ENCODE measurements around the gene GANAB.
"Not testable (repeated sequence)": the region's sequence is repeated elsewhere in the genome, so short reads cannot be mapped to it uniquely, and the experiment has no call there.

The GANAB gene

DNA sequence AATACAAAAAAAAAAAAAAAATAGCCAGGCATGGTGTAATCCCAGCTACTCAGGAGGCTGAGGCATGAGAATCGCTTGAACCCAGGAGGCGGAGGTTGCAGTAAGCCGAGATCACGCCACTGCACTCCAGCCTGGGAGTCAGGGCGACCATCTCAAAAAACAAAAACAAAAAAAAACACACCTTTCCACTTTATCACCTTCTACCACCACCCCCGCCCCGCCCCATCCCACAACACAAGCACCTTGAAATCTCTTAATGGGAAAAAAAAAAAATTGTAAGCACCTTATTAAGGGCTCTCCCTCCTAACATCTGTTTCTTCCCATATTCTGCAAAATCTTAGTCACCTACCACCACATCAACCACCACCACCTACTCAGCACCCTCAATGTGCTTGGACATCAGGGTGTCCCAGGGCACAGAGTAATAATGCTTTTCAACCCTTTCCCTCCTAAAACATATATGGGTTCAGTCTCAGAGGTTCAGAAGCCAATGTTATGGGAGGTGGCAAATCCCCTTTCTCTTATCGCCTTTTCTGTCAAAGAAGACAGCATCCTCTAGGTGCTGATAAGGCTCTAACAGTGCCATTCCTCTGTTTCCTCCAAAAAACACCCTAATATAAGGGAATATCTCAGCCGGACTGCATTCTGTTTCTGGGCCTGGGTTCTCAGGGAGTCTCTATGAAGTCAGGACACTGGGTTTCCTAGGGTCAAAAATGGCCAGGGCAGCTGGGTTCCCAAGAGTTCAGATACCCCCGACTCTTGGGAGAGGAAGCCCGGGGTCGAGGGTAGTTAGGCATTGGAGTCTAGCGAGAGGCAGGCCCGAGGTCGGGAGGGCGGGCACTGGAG is 6.0 kb upstream of the GANAB start:
- TF ChIP-seq SPI1 (IDR thresholded peaks at IDR 0.05; ENCODE audit: low read depth, low read length) = no peak
- TF ChIP-seq POLR2AphosphoS5 (IDR thresholded peaks at IDR 0.05; ENCODE audit: low read depth, low read length) = no peak
- TF ChIP-seq POU2F2 (IDR thresholded peaks at IDR 0.05; ENCODE audit: low read depth, low read length) = no peak
- TF ChIP-seq PAX5 (IDR thresholded peaks at IDR 0.05; ENCODE audit: insufficient read depth, low read length, severe bottlenecking) = no peak
- no peak for TF ChIP-seq TAF1 (IDR thresholded peaks at IDR 0.05; ENCODE audit: low read depth, low read length)
- TF ChIP-seq POLR2A (IDR thresholded peaks at IDR 0.05; ENCODE audit: low read depth, low read length) = no peak
- FAIRE-seq (no peak), DNase-seq (ENCODE audit: insufficient read length, low spot score) (no peak)

DNA sequence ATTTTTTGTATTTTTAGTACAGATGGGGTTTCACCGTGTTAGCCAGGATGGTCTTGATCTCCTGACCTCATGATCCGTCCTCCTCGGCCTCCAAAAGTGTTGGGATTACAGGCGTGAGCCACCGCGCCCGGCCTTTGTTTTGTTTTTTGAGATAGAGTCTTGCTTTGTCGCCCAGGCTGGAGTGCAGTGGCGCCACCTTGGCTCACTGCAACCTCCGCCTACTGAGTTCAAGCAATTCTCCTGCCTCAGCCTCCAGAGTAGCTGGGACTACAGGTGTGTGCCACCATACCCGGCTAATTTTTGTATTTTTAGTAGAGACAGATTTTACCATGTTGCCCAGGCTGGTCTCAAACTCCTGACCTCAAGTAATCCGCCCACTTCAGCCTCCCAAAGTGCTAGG is 3.9 kb upstream of the GANAB start:
- not testable (repeated sequence) for DNase-seq (ENCODE audit: insufficient read length, low spot score); FAIRE-seq

DNA sequence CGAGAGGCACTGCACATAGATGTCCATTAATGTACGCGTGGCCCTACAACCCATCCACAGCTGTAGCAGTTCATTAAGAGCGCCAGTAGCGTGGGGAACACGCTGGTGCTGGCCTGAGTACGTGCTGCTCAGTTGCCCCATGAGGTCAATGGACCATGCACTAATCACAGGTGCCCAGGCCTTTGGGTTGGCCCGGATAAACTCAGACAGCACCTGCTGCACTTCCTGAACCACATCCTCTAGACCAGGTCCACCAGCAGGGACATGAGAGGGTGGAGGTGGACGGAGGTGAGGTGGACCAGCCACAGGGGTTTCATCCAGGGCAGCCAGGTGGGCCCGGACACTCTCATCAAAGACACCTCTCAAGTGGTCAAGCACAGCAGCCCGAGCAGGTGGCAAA is 3.1 kb upstream of the GANAB start:
- DNase-seq (ENCODE audit: insufficient read length, low spot score) (no peak), FAIRE-seq (no peak)
- TF ChIP-seq SPI1 (IDR thresholded peaks at IDR 0.05; ENCODE audit: low read depth, low read length) (no peak), POU2F2 (IDR thresholded peaks at IDR 0.05; ENCODE audit: low read depth, low read length) (no peak)

DNA sequence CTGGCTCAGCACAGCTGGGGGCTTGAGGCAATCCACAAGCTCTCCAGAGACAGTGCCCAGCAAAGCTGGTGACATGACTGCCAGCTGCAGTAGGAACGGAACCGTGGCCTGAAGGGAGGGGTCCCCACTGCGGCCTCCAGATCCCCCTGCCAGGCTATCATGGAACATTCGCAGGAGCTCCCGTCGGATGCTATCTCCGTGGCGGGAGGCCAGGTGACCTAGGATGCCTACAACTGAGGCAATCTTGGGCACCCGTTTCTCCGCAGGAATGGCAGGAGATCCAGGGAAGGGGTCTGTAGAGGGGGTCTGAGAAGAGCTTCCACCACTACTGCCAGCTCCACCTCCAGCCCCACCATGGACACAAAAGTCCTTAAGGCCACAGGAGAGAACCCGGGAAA is 2.6 kb upstream of the GANAB start:
- TF ChIP-seq POLR2AphosphoS5 (IDR thresholded peaks at IDR 0.05; ENCODE audit: low read depth, low read length) = no peak
- TF ChIP-seq TAF1 (IDR thresholded peaks at IDR 0.05; ENCODE audit: low read depth, low read length) = no peak
- no peak for TF ChIP-seq POU2F2 (IDR thresholded peaks at IDR 0.05; ENCODE audit: low read depth, low read length)
- TF ChIP-seq POLR2A (IDR thresholded peaks at IDR 0.05; ENCODE audit: low read depth, low read length) = no peak
- no peak for TF ChIP-seq PAX5 (IDR thresholded peaks at IDR 0.05; ENCODE audit: insufficient read depth, low read length, severe bottlenecking)
- TF ChIP-seq SPI1 (IDR thresholded peaks at IDR 0.05; ENCODE audit: low read depth, low read length) = no peak
- FAIRE-seq = no peak

DNA sequence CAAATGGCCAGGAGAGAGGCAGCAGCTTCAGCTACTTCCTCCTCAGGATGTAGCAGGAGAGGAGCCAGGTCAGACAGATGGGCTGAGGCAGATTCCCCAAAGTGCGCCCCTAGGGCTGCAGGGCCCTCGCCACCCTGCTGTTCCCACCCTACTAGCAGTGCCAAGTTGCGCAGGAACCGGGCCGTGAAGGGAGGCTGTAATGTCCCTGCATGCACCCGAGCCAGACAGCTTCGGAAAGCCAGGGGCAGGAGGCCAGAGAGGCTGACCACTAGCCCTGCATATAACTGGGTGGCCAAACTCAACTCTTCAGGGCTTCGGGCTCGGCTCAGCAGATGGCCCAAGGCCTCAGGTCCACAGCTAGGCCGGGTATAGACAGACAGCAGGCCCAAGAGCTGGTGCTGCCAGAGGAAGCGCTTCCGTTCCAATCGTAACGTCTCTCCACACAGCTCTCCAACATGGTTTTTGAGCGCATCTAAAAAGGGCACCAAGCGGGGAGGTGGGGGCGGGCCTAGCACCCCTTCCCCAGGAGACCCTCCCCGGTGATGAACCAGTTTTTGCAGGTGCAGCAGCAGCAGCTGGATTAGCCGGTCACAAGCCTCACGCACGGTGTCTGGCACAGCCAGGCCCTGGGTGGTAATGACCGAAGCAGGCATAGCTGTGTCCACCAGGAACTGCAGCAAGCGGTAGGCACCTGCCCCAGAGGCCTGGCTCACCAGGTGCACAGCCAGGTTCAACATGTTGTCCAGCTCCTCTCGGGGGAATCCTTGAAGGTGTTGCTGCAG is 2.0 kb upstream of the GANAB start:
- no peak for TF ChIP-seq PAX5 (IDR thresholded peaks at IDR 0.05; ENCODE audit: insufficient read depth, low read length, severe bottlenecking)
- no peak for TF ChIP-seq POLR2A (IDR thresholded peaks at IDR 0.05; ENCODE audit: low read depth, low read length)
- no peak for TF ChIP-seq POLR2AphosphoS5 (IDR thresholded peaks at IDR 0.05; ENCODE audit: low read depth, low read length)
- TF ChIP-seq POU2F2 (IDR thresholded peaks at IDR 0.05; ENCODE audit: low read depth, low read length) = no peak
- no peak for DNase-seq (ENCODE audit: insufficient read length, low spot score)
- no peak for FAIRE-seq

More for the DNA sequence above, 2.6 kb upstream of the GANAB start:
- no peak for DNase-seq (ENCODE audit: insufficient read length, low spot score)

DNA sequence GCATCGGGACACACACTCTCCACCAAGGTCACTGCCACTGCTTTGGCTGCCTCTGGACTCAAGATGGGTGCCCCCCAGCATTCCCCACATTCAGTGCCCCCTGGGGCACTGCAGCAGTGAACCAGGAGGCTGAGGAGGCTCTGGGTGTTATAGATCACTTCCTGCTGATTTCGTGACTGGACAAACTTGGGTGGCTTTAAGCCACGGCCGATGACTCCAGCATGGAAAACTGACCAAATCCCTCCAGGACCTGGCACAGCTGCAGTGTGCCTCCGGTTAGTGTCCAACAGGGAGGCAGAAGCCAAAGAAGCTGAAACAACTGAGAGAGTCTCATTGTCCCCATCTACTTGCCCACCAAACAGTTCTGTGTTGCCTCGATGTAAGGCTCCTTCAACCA is 1.2 kb upstream of the GANAB start:
- TF ChIP-seq TAF1 (IDR thresholded peaks at IDR 0.05; ENCODE audit: low read depth, low read length) (no peak), POLR2A (IDR thresholded peaks at IDR 0.05; ENCODE audit: low read depth, low read length) (peak; percentile 46; the same call in 1 of the 2 replicates)
- FAIRE-seq (no peak), DNase-seq (ENCODE audit: insufficient read length, low spot score) (no peak)

DNA sequence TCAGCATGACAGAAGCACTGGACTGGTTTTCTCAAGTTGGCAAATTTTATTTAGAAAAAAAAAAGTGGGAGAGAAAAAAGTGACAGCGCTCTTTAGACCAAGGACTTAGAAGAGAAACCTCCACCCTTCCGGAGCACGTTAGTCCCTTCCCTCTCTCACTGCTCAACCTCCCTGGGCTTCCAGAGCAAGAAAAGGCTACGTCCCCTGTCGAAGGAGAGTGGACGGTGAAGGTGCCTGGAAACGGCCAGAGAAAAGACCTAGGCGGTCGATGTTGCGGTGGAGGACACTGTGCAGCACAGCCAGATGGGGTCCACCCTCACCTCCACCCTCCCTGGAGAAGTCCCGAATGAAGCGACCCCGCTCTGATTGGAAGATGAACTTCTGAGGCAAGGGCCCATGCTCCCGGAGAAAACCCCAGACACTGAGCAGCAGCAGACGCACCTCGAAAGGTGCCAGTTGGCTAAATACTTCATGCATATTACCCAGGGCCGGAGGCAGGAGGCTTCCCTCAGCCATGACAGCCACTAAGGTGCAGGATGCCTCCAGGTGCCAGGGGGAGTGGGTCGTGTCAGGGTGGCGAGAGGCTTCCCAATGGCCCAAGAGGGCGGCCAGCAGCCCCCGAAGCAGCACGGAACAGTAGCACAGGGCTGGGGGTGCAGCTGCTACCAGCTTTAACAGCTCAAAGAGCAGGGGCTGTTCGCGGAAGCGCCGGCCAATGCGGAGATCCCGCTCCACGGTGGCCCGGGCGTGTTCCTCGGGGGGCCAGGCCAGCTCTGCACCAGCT is 604 bp upstream of the GANAB start:
- TF ChIP-seq SPI1 (IDR thresholded peaks at IDR 0.05; ENCODE audit: low read depth, low read length) = no peak
- TF ChIP-seq TAF1 (IDR thresholded peaks at IDR 0.05; ENCODE audit: low read depth, low read length) = no peak
- no peak for TF ChIP-seq POLR2A (IDR thresholded peaks at IDR 0.05; ENCODE audit: low read depth, low read length)
- TF ChIP-seq POU2F2 (IDR thresholded peaks at IDR 0.05; ENCODE audit: low read depth, low read length) = no peak
- TF ChIP-seq POLR2AphosphoS5 (IDR thresholded peaks at IDR 0.05; ENCODE audit: low read depth, low read length) = no peak
- no peak for TF ChIP-seq PAX5 (IDR thresholded peaks at IDR 0.05; ENCODE audit: insufficient read depth, low read length, severe bottlenecking)
- DNase-seq (ENCODE audit: insufficient read length, low spot score) = no peak
- no peak for FAIRE-seq

DNA sequence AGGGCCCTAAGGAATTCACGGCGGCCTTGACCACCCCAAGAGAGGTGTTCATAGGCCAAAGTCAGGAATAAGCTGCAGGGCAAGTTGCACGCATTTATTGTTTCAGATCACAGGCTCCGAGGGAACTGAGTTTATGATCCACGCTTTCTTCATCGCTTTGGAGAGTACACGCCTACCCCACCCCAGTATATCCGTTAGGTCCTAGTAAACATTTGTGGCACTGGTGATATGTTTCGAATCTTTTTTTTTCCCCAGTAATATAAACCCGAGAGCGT is 805 bp downstream of the GANAB start:
- peak; percentile 28 for FAIRE-seq
- TF ChIP-seq POLR2AphosphoS5 (IDR thresholded peaks at IDR 0.05; ENCODE audit: low read depth, low read length) (no peak), PAX5 (IDR thresholded peaks at IDR 0.05; ENCODE audit: insufficient read depth, low read length, severe bottlenecking) (no peak), SPI1 (IDR thresholded peaks at IDR 0.05; ENCODE audit: low read depth, low read length) (no peak), POLR2A (IDR thresholded peaks at IDR 0.05; ENCODE audit: low read depth, low read length) (no peak), POU2F2 (IDR thresholded peaks at IDR 0.05; ENCODE audit: low read depth, low read length) (no peak), TAF1 (IDR thresholded peaks at IDR 0.05; ENCODE audit: low read depth, low read length) (no peak)
- no peak for DNase-seq (ENCODE audit: insufficient read length, low spot score)

DNA sequence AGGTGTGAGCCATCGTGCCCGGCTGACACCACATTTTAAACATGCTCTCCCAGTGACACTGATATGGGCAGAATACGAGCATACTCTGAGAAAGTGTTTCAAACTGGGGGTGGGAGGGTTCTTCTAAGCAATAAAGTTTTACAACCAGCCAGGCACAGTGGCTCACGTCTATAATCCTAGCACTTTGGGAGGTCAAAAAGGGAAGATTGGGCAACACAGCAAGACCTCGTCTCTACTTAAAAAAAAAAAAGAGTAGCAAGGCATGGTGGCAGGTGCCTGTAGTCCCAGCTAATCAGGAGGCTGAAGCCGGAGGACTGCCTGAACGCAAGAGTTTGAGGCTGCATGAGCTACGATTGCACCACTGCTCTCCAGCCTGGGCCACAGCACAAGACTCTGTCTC is 2.2 kb downstream of the GANAB start:
- TF ChIP-seq POLR2AphosphoS5 (IDR thresholded peaks at IDR 0.05; ENCODE audit: low read depth, low read length) = no peak
- TF ChIP-seq PAX5 (IDR thresholded peaks at IDR 0.05; ENCODE audit: insufficient read depth, low read length, severe bottlenecking) = no peak
- TF ChIP-seq POLR2A (IDR thresholded peaks at IDR 0.05; ENCODE audit: low read depth, low read length) = no peak
- no peak for DNase-seq (ENCODE audit: insufficient read length, low spot score)
- no peak for FAIRE-seq

DNA sequence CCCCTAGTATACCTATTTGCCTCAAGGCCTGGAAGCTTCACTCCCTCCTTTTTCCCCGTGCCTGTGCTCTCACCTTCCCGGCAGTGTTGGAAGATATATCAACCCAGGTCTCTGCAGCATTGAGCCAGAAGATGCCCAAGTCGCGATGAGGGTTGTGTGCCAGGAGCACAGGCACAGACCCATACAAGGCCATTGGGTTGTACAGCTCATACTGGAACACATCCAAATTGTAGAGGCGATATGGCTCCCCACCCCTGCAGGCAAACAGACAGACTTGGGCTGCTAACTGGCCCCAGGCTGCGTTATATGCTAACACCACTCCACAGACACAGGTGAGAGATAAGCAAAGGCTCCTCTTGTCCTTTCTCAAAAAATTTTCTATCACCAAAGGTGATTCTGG is 13.9 kb downstream of the GANAB start:
- FAIRE-seq = no peak
- no peak for DNase-seq (ENCODE audit: insufficient read length, low spot score)
- TF ChIP-seq POLR2AphosphoS5 (IDR thresholded peaks at IDR 0.05; ENCODE audit: low read depth, low read length) (no peak), PAX5 (IDR thresholded peaks at IDR 0.05; ENCODE audit: insufficient read depth, low read length, severe bottlenecking) (no peak), POLR2A (IDR thresholded peaks at IDR 0.05; ENCODE audit: low read depth, low read length) (no peak), POU2F2 (IDR thresholded peaks at IDR 0.05; ENCODE audit: low read depth, low read length) (no peak), SPI1 (IDR thresholded peaks at IDR 0.05; ENCODE audit: low read depth, low read length) (no peak), TAF1 (IDR thresholded peaks at IDR 0.05; ENCODE audit: low read depth, low read length) (no peak)

All from GM12891 (cell line).